ENCODE data around the gene ZNF649.

The ZNF649 gene

GRCh38 chr19:51927859-51928258 is 23.0 kb upstream of the ZNF649 start:
- no peak for DNase-seq (ENCODE audit: low spot score)
- in situ Hi-C loops (cut with MboI; ENCODE audit: low pct_unique_long_range_greater_than_20kb, low sequenced_read_pairs, unreplicated experiment) = no loop called here
- TF ChIP-seq, protein P1, sequence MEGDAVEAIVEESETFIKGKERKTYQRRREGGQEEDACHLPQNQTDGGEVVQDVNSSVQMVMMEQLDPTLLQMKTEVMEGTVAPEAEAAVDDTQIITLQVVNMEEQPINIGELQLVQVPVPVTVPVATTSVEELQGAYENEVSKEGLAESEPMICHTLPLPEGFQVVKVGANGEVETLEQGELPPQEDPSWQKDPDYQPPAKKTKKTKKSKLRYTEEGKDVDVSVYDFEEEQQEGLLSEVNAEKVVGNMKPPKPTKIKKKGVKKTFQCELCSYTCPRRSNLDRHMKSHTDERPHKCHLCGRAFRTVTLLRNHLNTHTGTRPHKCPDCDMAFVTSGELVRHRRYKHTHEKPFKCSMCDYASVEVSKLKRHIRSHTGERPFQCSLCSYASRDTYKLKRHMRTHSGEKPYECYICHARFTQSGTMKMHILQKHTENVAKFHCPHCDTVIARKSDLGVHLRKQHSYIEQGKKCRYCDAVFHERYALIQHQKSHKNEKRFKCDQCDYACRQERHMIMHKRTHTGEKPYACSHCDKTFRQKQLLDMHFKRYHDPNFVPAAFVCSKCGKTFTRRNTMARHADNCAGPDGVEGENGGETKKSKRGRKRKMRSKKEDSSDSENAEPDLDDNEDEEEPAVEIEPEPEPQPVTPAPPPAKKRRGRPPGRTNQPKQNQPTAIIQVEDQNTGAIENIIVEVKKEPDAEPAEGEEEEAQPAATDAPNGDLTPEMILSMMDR (IDR thresholded peaks at IDR 0.05; ENCODE audit: extremely low read depth, insufficient read depth, missing control alignments) = no peak

DNA sequence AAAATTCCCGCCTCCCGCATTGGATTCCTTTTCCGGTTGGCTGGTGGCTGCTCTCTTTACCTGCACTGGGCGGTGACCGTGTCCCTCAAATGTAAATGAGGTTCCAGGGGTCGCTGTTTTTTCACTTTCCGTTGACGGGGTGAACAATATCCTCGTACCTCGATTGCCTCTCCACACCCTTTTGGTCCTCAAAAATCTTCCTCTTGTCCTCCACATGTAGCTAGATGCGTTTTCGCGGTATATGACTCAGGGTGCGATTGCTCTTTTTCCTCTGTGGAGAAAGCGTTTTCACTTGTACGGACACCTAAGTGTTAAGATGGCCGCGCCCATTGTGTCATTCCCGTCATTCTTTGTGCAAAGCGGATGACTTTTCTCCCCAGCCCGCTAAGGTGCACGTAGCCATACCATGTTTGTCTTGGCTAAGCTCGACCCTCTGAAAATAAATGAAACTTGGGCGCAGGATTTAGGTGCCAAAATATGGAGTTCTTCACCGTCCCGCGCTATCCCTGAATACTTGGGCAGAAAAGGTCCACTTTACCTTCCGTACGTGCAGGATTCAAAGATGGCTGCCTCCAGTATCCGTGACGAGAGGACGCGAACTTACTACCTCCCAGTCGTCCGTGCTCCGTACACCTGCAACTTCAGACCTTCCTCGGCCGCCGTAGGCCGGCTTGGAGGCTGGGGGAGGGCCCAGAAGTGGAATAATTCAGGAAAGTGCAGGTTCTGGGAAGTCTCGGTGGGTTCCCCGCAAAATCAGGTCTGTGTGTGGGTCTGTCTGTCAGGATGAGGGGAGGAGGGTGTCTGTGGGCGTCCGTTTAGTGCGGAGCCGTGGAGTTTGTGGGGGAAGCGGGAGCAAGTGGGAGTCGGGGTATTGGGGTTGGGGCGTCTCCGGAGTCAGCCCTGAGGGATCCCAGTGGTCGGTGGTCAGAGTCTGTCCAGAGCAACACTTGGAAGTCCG is 22.2 kb upstream of the ZNF649 start, which contains the start of gene ZNF613:
Gene ZNF613 (plus strand): TSS at position 689 of the 958 bp plus-strand sequence. CDS start 8,749 bp downstream, outside the sequence.
- TF ChIP-seq, protein P1 (IDR thresholded peaks at IDR 0.05; ENCODE audit: extremely low read depth, insufficient read depth, missing control alignments) = peak; percentile 10
- in situ Hi-C loops (cut with MboI; ENCODE audit: low pct_unique_long_range_greater_than_20kb, low sequenced_read_pairs, unreplicated experiment) = no loop called here
- DNase-seq (ENCODE audit: low spot score) = peak; percentile 86

GRCh38 chr19:51926426-51926783 is 21.6 kb upstream of the ZNF649 start:
- in situ Hi-C loops (cut with MboI; ENCODE audit: low pct_unique_long_range_greater_than_20kb, low sequenced_read_pairs, unreplicated experiment) = no loop called here
- TF ChIP-seq, protein P1 (IDR thresholded peaks at IDR 0.05; ENCODE audit: extremely low read depth, insufficient read depth, missing control alignments) = no peak
- no peak for DNase-seq (ENCODE audit: low spot score)

- in situ Hi-C loops (cut with MboI; ENCODE audit: low pct_unique_long_range_greater_than_20kb, low sequenced_read_pairs, unreplicated experiment) = no loop called here
- no peak for DNase-seq (ENCODE audit: low spot score)
- TF ChIP-seq, protein P1 (IDR thresholded peaks at IDR 0.05; ENCODE audit: extremely low read depth, insufficient read depth, missing control alignments) = no peak
Measured at GRCh38 chr19:51921949-51922348, 17.1 kb upstream of the ZNF649 start.

DNA sequence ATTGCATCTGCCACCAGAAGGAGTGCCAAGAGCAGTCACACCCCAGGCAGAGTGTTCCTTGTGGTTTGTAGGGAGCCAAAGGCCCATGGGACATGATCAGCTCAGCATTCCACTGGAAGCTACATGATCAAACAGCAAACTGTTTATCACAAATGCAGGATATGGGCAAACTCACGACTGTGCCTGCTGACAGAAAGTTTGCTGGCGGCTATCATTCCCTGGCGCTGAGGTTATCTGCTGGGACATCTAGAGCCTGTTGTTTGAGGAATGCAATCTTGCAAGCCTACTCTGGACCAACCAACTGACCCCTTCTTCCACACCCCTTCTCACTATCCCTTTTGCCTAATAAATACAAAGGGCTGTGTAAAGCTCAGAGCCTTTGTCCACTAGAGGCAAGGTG is 14.8 kb upstream of the ZNF649 start:
- TF ChIP-seq, protein P1 (IDR thresholded peaks at IDR 0.05; ENCODE audit: extremely low read depth, insufficient read depth, missing control alignments) = no peak
- no peak for DNase-seq (ENCODE audit: low spot score)
- in situ Hi-C loops (cut with MboI; ENCODE audit: low pct_unique_long_range_greater_than_20kb, low sequenced_read_pairs, unreplicated experiment) = no loop called here

- no peak for DNase-seq (ENCODE audit: low spot score)
- TF ChIP-seq, protein P1 (IDR thresholded peaks at IDR 0.05; ENCODE audit: extremely low read depth, insufficient read depth, missing control alignments) = no peak
- in situ Hi-C loops (cut with MboI; ENCODE audit: low pct_unique_long_range_greater_than_20kb, low sequenced_read_pairs, unreplicated experiment) = no loop called here
Measured at GRCh38 chr19:51916167-51916566, 11.3 kb upstream of the ZNF649 start.
